ENCODE measurements around the gene MAPK10.

Gene MAPK10

GRCh38 chr4:86006057-86006456 is 353.8 kb downstream of the MAPK10 start:
- H3K9me3 ChIP-seq (ENCODE audit: control insufficient read depth, insufficient read depth, low read length): no peaks in the 10 kb centered on the region
- no peaks in the 10 kb centered on the region for H3F3A ChIP-seq (ENCODE audit: control insufficient read depth, insufficient read depth)
- H3K36me3 ChIP-seq (ENCODE audit: control insufficient read depth, low read length): no peaks in the 10 kb centered on the region
- no peaks in the 10 kb centered on the region for H3K4me1 ChIP-seq (ENCODE audit: control insufficient read depth, low read length)
- H3K27ac ChIP-seq (ENCODE audit: low read depth, low read length): no peak overlapping the region
- no peaks in the 10 kb centered on the region for H3K79me2 ChIP-seq (ENCODE audit: control insufficient read depth, low read length)
- no peaks in the 10 kb centered on the region for H4K20me1 ChIP-seq (ENCODE audit: control insufficient read depth, insufficient read depth, low read depth, low read length)
- no peak overlapping the region for H3K4me3 ChIP-seq (ENCODE audit: low read length)
- no peaks in the 10 kb centered on the region; the same call in 1 of the 2 replicates for H3K27me3 ChIP-seq (ENCODE audit: control insufficient read depth, low read length)
- H3K4me2 ChIP-seq (ENCODE audit: low read length): no peak overlapping the region
- no peaks in the 10 kb centered on the region for H3K9me2 ChIP-seq (replicated peaks; ENCODE audit: control insufficient read depth, low read length)
- no peak for TF ChIP-seq CTCF (IDR thresholded peaks at IDR 0.05; ENCODE audit: low read depth, low read length, poor library complexity, severe bottlenecking)
- TF ChIP-seq EZH2phosphoT487 (IDR thresholded peaks at IDR 0.05; ENCODE audit: borderline replicate concordance, low read length): no peak

GRCh38 chr4:86004030-86004429 is 355.8 kb downstream of the MAPK10 start:
- no peaks in the 10 kb centered on the region for H3K9me2 ChIP-seq (replicated peaks; ENCODE audit: control insufficient read depth, low read length)
- H3K4me3 ChIP-seq (ENCODE audit: low read length): no peak overlapping the region
- H4K20me1 ChIP-seq (ENCODE audit: control insufficient read depth, insufficient read depth, low read depth, low read length): no peaks in the 10 kb centered on the region
- H3F3A ChIP-seq (ENCODE audit: control insufficient read depth, insufficient read depth): no peaks in the 10 kb centered on the region
- no peaks in the 10 kb centered on the region for H3K79me2 ChIP-seq (ENCODE audit: control insufficient read depth, low read length)
- H3K4me2 ChIP-seq (ENCODE audit: low read length): no peak overlapping the region
- no peaks in the 10 kb centered on the region for H3K9me3 ChIP-seq (ENCODE audit: control insufficient read depth, insufficient read depth, low read length)
- H3K27me3 ChIP-seq (ENCODE audit: control insufficient read depth, low read length): no peaks in the 10 kb centered on the region; the same call in 1 of the 2 replicates
- no peak for TF ChIP-seq CTCF (IDR thresholded peaks at IDR 0.05; ENCODE audit: low read depth, low read length, poor library complexity, severe bottlenecking)
- no peak overlapping the region for H3K27ac ChIP-seq (ENCODE audit: low read depth, low read length)
- no peaks in the 10 kb centered on the region for H3K4me1 ChIP-seq (ENCODE audit: control insufficient read depth, low read length)
- H3K36me3 ChIP-seq (ENCODE audit: control insufficient read depth, low read length): no peaks in the 10 kb centered on the region

DNA sequence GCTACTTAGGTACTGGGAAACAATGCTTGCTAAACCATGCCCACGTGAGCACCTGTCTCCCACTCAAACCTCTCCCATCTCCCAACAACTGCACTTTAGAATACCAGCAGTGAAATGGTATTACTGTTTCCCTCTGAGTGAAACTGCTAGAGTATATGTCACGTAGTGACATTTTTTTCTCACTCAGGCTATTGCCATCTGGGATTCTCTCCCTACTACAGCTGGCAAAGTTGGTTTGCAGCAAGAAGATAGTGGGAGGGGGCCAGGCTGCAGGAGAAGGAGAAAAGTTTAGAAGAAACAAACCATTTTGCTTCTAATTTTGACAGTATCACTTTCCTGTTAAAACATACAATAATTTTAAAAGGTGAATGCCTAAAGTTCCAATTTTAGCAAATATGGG is 358.3 kb downstream of the MAPK10 start:
- no peaks in the 10 kb centered on the region for H3K9me2 ChIP-seq (replicated peaks; ENCODE audit: control insufficient read depth, low read length)
- H3F3A ChIP-seq (ENCODE audit: control insufficient read depth, insufficient read depth): no peaks in the 10 kb centered on the region
- no peak overlapping the region for H3K4me3 ChIP-seq (ENCODE audit: low read length)
- H3K9me3 ChIP-seq (ENCODE audit: control insufficient read depth, insufficient read depth, low read length): no peaks in the 10 kb centered on the region
- H3K27me3 ChIP-seq (ENCODE audit: control insufficient read depth, low read length): no peaks in the 10 kb centered on the region; the same call in 1 of the 2 replicates
- H3K4me1 ChIP-seq (ENCODE audit: control insufficient read depth, low read length): no peaks in the 10 kb centered on the region
- H3K4me2 ChIP-seq (ENCODE audit: low read length): no peak overlapping the region
- H3K27ac ChIP-seq (ENCODE audit: low read depth, low read length): no peak overlapping the region
- no peaks in the 10 kb centered on the region for H3K36me3 ChIP-seq (ENCODE audit: control insufficient read depth, low read length)
- TF ChIP-seq CTCF (IDR thresholded peaks at IDR 0.05; ENCODE audit: low read depth, low read length, poor library complexity, severe bottlenecking): no peak
- TF ChIP-seq EZH2phosphoT487 (IDR thresholded peaks at IDR 0.05; ENCODE audit: borderline replicate concordance, low read length): no peak
- H3K79me2 ChIP-seq (ENCODE audit: control insufficient read depth, low read length): no peaks in the 10 kb centered on the region
- no peaks in the 10 kb centered on the region for H4K20me1 ChIP-seq (ENCODE audit: control insufficient read depth, insufficient read depth, low read depth, low read length)

GRCh38 chr4:85995361-85995760 is 364.5 kb downstream of the MAPK10 start:
- TF ChIP-seq CTCF (IDR thresholded peaks at IDR 0.05; ENCODE audit: low read depth, low read length, poor library complexity, severe bottlenecking) (no peak), EZH2phosphoT487 (IDR thresholded peaks at IDR 0.05; ENCODE audit: borderline replicate concordance, low read length) (no peak)

More at GRCh38 chr4:85995361-85995760, 364.5 kb downstream of the MAPK10 start:
- Histone ChIP-seq H3K27me3 (ENCODE audit: control insufficient read depth, low read length) (no peaks in the 10 kb centered on the region), H4K20me1 (ENCODE audit: control insufficient read depth, insufficient read depth, low read depth, low read length) (no peaks in the 10 kb centered on the region), H3K4me1 (ENCODE audit: control insufficient read depth, low read length) (no peaks in the 10 kb centered on the region), H3K27ac (ENCODE audit: low read depth, low read length) (no peak overlapping the region), H3K9me2 (replicated peaks; ENCODE audit: control insufficient read depth, low read length) (no peaks in the 10 kb centered on the region), H3K79me2 (ENCODE audit: control insufficient read depth, low read length) (no peaks in the 10 kb centered on the region), H3K36me3 (ENCODE audit: control insufficient read depth, low read length) (no peaks in the 10 kb centered on the region), H3K4me2 (ENCODE audit: low read length) (no peak overlapping the region), H3K4me3 (ENCODE audit: low read length) (no peak overlapping the region), H3K9me3 (ENCODE audit: control insufficient read depth, insufficient read depth, low read length) (no peaks in the 10 kb centered on the region), H3F3A (ENCODE audit: control insufficient read depth, insufficient read depth) (no peaks in the 10 kb centered on the region)
